Tibial artery (tissue), 4 donors: ENCODE measurements around the gene CBLC.

Experiments used
- DNase-seq, 2 donors: peaks; one replicate each; pipeline ENCODE4 v3.0.0-alpha.2; 2019
- H3K27ac ChIP-seq, 2 donors: fragments of 200-600 bp; sonication (generic) in 1 of 2; 1 replicate in 1 of 2; 2 replicates in 1 of 2; pipeline ENCODE4 v1.5.1; 2018 to 2019; ENCODE audit warnings: mild to moderate bottlenecking in 1 of 2
- H3K27me3 ChIP-seq, 2 donors: fragments of 200-600 bp; sonication (generic) in 1 of 2; one replicate each; pipeline versions ENCODE4 v1.5.1 to v1.6.0; 2016 to 2019
- H3K36me3 ChIP-seq, 3 donors: fragments of 200-600 bp; sonication (generic) in 2 of 3; one replicate each; pipeline ENCODE4 v1.5.1; 2016 to 2019; ENCODE audit warnings: mild to moderate bottlenecking in 2 of 3
- H3K4me1 ChIP-seq, 4 donors: fragments of 200-600 bp; sonication (generic) in 2 of 4; 1 replicate in 3 of 4; 2 replicates in 1 of 4; pipeline ENCODE4 v1.5.1; 2016 to 2019
- H3K4me3 ChIP-seq, 2 donors: fragments of 200-600 bp; sonication (generic) in 1 of 2; 1 replicate in 1 of 2; 2 replicates in 1 of 2; pipeline ENCODE4 v1.5.1; 2018 to 2019; ENCODE audit warnings: mild to moderate bottlenecking in 2 of 2
- H3K9me3 ChIP-seq, 3 donors: fragments of 200-600 bp; sonication (generic) in 1 of 3; one replicate each; pipeline ENCODE4 v1.5.1; 2016 to 2019
- intact Hi-C: fragments of 100-400 bp; cut with DNase I; formaldehyde crosslinking; loops from one replicate; pipeline ENCODE4 v1.15.0; 2023; ENCODE audit warnings: low total_unique reads
- TF ChIP-seq, protein P1 (sequence below), 2 experiments: fragments of 200-600 bp in 1 of 2; fragments of 450-650 bp in 1 of 2; IDR thresholded peaks; one replicate each; pipeline ENCODE4 v1.5.1; 2017 to 2019; ENCODE audit warnings: antibody characterized with exemption in 2 of 2, mild to moderate bottlenecking in 1 of 2, moderate library complexity in 1 of 2

The CBLC gene, protein sequence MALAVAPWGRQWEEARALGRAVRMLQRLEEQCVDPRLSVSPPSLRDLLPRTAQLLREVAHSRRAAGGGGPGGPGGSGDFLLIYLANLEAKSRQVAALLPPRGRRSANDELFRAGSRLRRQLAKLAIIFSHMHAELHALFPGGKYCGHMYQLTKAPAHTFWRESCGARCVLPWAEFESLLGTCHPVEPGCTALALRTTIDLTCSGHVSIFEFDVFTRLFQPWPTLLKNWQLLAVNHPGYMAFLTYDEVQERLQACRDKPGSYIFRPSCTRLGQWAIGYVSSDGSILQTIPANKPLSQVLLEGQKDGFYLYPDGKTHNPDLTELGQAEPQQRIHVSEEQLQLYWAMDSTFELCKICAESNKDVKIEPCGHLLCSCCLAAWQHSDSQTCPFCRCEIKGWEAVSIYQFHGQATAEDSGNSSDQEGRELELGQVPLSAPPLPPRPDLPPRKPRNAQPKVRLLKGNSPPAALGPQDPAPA

DNA sequence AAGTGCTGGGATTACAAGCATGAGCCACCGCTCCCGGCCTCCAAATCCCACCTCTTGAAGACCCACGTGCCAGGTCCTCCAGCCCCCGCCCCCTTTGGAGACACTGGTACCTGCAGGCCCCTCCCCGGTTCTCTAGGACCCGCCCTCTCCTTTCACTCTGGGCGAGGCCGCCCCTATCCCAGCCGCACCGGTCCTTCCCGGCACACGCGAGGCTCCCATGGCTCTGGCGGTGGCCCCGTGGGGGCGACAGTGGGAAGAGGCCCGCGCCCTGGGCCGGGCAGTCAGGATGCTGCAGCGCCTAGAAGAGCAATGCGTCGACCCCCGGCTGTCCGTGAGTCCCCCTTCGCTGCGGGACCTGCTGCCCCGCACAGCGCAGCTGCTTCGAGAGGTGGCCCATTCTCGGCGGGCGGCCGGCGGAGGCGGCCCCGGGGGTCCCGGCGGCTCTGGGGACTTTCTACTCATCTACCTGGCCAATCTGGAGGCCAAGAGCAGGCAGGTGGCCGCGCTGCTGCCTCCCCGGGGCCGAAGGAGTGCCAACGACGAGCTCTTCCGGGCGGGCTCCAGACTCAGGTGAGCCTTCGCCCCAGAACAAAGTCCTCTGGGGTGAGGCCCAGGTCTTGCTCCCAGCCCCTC lies at the start of gene CBLC:
Gene CBLC (plus strand): TSS at position 176 of the 633 bp plus-strand sequence. CDS start 42 bp downstream, at position 218.
- no peaks in the 10 kb centered on the region for H3K9me3 ChIP-seq
- intact Hi-C loops, result no loop called here
- no peak for DNase-seq
- TF ChIP-seq, protein P1, sequence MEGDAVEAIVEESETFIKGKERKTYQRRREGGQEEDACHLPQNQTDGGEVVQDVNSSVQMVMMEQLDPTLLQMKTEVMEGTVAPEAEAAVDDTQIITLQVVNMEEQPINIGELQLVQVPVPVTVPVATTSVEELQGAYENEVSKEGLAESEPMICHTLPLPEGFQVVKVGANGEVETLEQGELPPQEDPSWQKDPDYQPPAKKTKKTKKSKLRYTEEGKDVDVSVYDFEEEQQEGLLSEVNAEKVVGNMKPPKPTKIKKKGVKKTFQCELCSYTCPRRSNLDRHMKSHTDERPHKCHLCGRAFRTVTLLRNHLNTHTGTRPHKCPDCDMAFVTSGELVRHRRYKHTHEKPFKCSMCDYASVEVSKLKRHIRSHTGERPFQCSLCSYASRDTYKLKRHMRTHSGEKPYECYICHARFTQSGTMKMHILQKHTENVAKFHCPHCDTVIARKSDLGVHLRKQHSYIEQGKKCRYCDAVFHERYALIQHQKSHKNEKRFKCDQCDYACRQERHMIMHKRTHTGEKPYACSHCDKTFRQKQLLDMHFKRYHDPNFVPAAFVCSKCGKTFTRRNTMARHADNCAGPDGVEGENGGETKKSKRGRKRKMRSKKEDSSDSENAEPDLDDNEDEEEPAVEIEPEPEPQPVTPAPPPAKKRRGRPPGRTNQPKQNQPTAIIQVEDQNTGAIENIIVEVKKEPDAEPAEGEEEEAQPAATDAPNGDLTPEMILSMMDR (IDR thresholded peaks at IDR 0.05), result no peak
- no peak within 1 kb of the TSS for H3K4me3 ChIP-seq
- H3K4me1 ChIP-seq, result peaks cover 0 to 5% (median 5%) of the 10 kb centered on the region in 4 donors
- H3K27me3 ChIP-seq, result peaks cover 0 to 46% of the 10 kb centered on the region in 2 donors
- no peaks in the 10 kb centered on the region for H3K36me3 ChIP-seq
- H3K27ac ChIP-seq, result no peak within 1 kb of the TSS

DNA sequence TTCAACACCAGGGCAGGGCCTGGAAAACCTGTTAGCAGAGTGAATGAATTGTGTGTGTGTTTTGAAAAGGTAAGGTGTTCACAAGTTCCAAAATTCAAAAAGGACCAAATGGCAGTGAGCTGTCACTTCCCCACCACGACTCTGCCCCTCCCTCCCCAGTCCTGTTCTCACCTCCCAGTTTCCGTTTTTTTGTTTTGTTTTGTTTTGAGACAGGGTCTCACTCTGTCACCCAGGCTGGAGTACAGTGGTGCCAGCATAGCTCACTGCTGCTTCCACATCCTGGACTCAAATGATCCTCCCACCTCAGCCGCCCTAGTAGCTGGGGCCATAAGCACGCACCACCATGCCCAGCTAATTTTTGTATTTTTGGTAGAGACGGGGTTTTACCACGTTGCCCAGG lies 49.5 kb upstream of the CBLC start:
- H3K4me1 ChIP-seq, result peaks cover 0 to 16% (median 10%) of the 10 kb centered on the region in 4 donors
- H3K4me3 ChIP-seq, result no peak overlapping the region
- no peaks in the 10 kb centered on the region for H3K9me3 ChIP-seq
- H3K36me3 ChIP-seq, result no peaks in the 10 kb centered on the region
- H3K27me3 ChIP-seq, result peaks cover 0 to 11% of the 10 kb centered on the region in 2 donors
- DNase-seq, result no peak
- intact Hi-C loops, result no loop called here
- TF ChIP-seq, protein P1 (IDR thresholded peaks at IDR 0.05), result no peak
- no peak overlapping the region for H3K27ac ChIP-seq

DNA sequence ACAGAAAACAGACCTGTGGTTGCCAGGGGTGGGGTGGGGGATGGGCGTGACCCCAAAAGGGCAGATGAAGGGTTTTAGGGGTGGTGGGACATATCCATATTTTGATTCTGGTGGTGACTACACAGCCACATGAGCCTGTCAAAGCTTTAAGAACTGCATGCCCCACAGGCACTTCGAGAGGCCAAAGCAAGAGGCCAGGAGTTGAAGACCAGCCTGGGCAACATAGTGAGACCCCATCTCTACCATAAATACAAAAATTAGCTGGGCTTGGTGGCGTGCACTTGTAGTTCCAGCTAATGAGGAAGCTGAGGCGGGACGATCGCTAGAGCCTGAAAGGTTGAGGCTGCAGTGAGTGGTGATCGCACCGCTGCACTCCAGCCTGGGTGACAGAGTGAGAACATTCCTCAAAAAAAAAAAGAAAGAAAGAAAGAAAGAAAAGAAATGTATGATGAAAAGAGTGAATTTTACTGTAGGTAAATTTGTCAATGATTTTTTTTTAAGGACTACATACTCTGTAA lies 48.1 kb upstream of the CBLC start:
- intact Hi-C loops, result no loop called here
- no peak for DNase-seq

DNA sequence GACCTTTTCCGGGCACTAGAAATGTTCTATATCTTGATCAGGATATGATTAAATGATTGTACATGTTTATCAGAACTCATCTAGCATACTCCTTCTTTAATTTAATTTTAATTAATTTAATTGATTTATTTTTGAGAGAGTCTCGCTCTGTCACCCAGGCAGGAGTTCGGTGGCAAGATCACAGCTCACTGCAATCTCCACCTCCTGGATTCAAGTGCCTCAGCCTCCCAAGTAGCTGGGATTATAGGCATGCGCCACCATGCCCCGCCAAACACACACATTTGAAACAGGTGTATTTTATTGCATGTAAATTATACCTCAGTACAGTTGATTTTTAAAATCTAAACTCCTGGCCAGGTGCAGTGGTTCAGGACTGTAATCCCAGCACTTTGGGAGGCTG lies 46.6 kb upstream of the CBLC start:
- Histone ChIP-seq H3K4me3 (no peak overlapping the region), H3K9me3 (no peaks in the 10 kb centered on the region), H3K4me1 (no peaks in the 10 kb centered on the region), H3K27ac (no peak overlapping the region), H3K27me3 (no peaks in the 10 kb centered on the region), H3K36me3 (no peaks in the 10 kb centered on the region)
- TF ChIP-seq, protein P1 (IDR thresholded peaks at IDR 0.05), result no peak
- intact Hi-C loops, result no loop called here
- no peak for DNase-seq

More for the DNA sequence above, 48.1 kb upstream of the CBLC start:
- Histone ChIP-seq H3K9me3 (no peaks in the 10 kb centered on the region), H3K4me1 (peaks cover 0 to 9% (median 3%) of the 10 kb centered on the region in 4 donors), H3K27me3 (peaks cover 0 to 11% of the 10 kb centered on the region in 2 donors), H3K27ac (no peak overlapping the region), H3K4me3 (no peak overlapping the region), H3K36me3 (no peaks in the 10 kb centered on the region)
- TF ChIP-seq, protein P1 (IDR thresholded peaks at IDR 0.05), result no peak

DNA sequence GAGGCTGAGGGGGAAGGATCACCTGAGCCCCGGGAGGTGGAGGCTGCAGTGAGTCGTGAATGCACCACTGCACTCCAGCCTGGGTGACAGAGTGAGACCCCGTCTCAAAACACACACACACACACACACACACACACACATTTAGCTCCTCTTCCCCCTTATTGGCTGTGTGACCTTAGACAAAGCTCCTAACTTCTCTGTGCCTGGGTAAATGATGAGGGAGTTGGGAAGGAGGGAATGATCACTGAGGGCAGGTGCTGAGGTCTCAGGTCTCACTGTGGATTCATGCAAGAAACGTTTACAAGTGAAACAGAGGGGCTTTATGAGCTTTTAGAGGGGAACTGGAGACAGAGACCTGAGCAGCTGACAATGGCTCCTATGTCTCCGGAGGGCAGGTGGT lies 46.1 kb upstream of the CBLC start:
- Histone ChIP-seq H3K9me3 (no peaks in the 10 kb centered on the region), H3K27ac (no peak overlapping the region), H3K4me3 (no peak overlapping the region), H3K36me3 (no peaks in the 10 kb centered on the region), H3K4me1 (no peaks in the 10 kb centered on the region), H3K27me3 (no peaks in the 10 kb centered on the region)
- DNase-seq, result no peak
- intact Hi-C loops, result no loop called here
- TF ChIP-seq, protein P1 (IDR thresholded peaks at IDR 0.05), result no peak
